DOHH2 (cell line): ENCODE measurements around the gene PRKAR2B.

Experiments
- EZH2phosphoT487 ChIP-seq: fragments of 200-600 bp; sonication (generic); IDR thresholded peaks from 2 replicates; pipeline ENCODE4 v1.6.1; 2017; ENCODE audit warnings: borderline replicate concordance, mild to moderate bottlenecking, antibody characterized with exemption, low read length, moderate library complexity, mixed read lengths
- TF ChIP-seq, protein P1 (sequence below): fragments of 200-600 bp; sonication (generic); IDR thresholded peaks from one replicate; pipeline ENCODE4 v1.5.1; 2014; ENCODE audit warnings: antibody characterized with exemption, mild to moderate bottlenecking, low read depth, low read length; ENCODE audit not compliant: poor library complexity, severe bottlenecking

DNA sequence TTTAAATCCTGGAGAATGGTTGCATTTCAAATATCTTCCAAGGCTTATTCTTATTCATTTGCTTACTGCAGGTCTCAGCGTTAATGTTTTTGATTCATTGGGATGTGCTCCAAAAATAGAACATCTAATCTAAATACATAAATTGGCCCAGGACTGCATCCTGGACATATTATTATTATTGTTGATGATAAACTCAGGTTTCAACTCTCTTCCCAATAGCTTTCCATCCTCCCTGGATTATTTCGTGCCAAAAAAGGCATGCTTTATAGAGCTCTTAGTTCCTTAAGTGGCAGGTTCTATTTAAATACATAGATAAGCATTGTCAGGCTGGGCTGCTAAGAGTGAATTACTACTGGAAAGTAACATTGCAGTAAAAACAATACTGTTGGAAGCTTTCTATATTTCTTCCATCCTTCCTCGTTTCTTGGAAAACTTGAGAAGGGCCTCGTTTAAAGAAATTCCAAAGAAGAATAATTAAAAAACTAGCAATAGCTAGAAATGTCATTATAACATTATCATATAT lies 14.7 kb upstream of the PRKAR2B start:
- TF ChIP-seq, protein P1, sequence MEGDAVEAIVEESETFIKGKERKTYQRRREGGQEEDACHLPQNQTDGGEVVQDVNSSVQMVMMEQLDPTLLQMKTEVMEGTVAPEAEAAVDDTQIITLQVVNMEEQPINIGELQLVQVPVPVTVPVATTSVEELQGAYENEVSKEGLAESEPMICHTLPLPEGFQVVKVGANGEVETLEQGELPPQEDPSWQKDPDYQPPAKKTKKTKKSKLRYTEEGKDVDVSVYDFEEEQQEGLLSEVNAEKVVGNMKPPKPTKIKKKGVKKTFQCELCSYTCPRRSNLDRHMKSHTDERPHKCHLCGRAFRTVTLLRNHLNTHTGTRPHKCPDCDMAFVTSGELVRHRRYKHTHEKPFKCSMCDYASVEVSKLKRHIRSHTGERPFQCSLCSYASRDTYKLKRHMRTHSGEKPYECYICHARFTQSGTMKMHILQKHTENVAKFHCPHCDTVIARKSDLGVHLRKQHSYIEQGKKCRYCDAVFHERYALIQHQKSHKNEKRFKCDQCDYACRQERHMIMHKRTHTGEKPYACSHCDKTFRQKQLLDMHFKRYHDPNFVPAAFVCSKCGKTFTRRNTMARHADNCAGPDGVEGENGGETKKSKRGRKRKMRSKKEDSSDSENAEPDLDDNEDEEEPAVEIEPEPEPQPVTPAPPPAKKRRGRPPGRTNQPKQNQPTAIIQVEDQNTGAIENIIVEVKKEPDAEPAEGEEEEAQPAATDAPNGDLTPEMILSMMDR: no peak
- no peak for TF ChIP-seq EZH2phosphoT487
